PC-9 (cell line): ENCODE data around the gene SYT7. TPM values are rescaled to one million over a fixed set of nuclear protein-coding genes. Genes with fewer than 3 reads are reported as not detected.

ENCODE experiments used
- BruUV-seq: library from RNA; stranded (reverse); fragments of 400-500 nt; replicated peaks from 2 replicates; lab custom pipeline; 2021; lab: Mats Ljungman, UMichigan
- CTCF ChIA-PET: fragments of 300-600 bp; sonication (Branson Sonifier 250); formaldehyde crosslinking; loops from one replicate; lab custom pipeline; 2022; ENCODE audit warnings: antibody characterized with exemption; lab: Charles Lee
- POLR2A ChIA-PET: fragments of 300-600 bp; sonication (Branson Sonifier 250); formaldehyde crosslinking; loops from one replicate; lab custom pipeline; 2022; ENCODE audit warnings: antibody characterized with exemption; ENCODE audit not compliant: unreplicated experiment; lab: Charles Lee
- DNase-seq, 2 experiments: peaks; one replicate each; pipeline versions ENCODE4 v3.0.0 to v3.0.0-alpha.2; 2015 to 2022; ENCODE audit warnings: mixed read lengths in 1 of 2
- H2AFZ ChIP-seq: fragments of 200-600 bp; sonication (generic); 2 replicates; pipeline ENCODE4 v1.8.1; 2017; ENCODE audit warnings: antibody characterized with exemption
- H3F3A ChIP-seq: fragments of 200-600 bp; sonication (generic); 2 replicates; pipeline ENCODE4 v1.8.1; 2017; ENCODE audit warnings: antibody characterized with exemption, mild to moderate bottlenecking, low read depth; ENCODE audit not compliant: insufficient read depth
- H3K27ac ChIP-seq: fragments of 200-600 bp; sonication (generic); 2 replicates; pipeline ENCODE4 v1.6.1; 2016; ENCODE audit warnings: mixed run types
- H3K27me3 ChIP-seq: fragments of 200-600 bp; sonication (generic); 2 replicates; pipeline ENCODE4 v1.6.1; 2016; ENCODE audit warnings: low read depth, mixed run types; ENCODE audit not compliant: insufficient read depth
- H3K36me3 ChIP-seq: fragments of 200-600 bp; sonication (generic); 2 replicates; pipeline ENCODE4 v1.6.1; 2016; ENCODE audit warnings: low read depth, mixed run types
- H3K4me1 ChIP-seq: fragments of 200-600 bp; sonication (generic); replicated peaks from 2 replicates; pipeline ENCODE4 v1.6.1; 2016; ENCODE audit warnings: mixed run types; ENCODE audit not compliant: insufficient read depth
- H3K4me2 ChIP-seq: fragments of 200-600 bp; sonication (generic); 2 replicates; pipeline ENCODE4 v1.6.1; 2017; ENCODE audit warnings: mixed run types
- H3K4me3 ChIP-seq: fragments of 200-600 bp; sonication (generic); 2 replicates; pipeline ENCODE4 v1.6.1; 2016; ENCODE audit warnings: mixed run types
- H3K79me2 ChIP-seq: fragments of 200-600 bp; sonication (generic); 2 replicates; pipeline ENCODE4 v1.6.1; 2017; ENCODE audit warnings: low read depth, mixed run types
- H3K9me2 ChIP-seq: fragments of 200-600 bp; sonication (generic); 2 replicates; pipeline ENCODE4 v1.8.1; 2017; ENCODE audit warnings: mild to moderate bottlenecking; ENCODE audit not compliant: insufficient read depth
- H3K9me3 ChIP-seq: fragments of 200-600 bp; sonication (generic); 2 replicates; pipeline ENCODE4 v1.8.1; 2016; ENCODE audit warnings: low read depth; ENCODE audit not compliant: insufficient read depth
- H4K20me1 ChIP-seq: fragments of 200-600 bp; sonication (generic); 2 replicates; pipeline ENCODE4 v1.8.1; 2017; ENCODE audit not compliant: insufficient read depth
- EZH2 ChIP-seq: fragments of 200-600 bp; sonication (generic); IDR thresholded peaks from 2 replicates; pipeline ENCODE4 v1.8.0; 2017; ENCODE audit warnings: antibody characterized with exemption, low read depth
- intact Hi-C: fragments of 100-400 bp; cut with micrococcal nuclease; formaldehyde crosslinking; loops from one replicate; pipeline ENCODE4 v1.10.0; 2022; ENCODE audit not compliant: unreplicated experiment
- total RNA-seq: library from RNA; stranded (reverse); gene quantifications from 2 replicates; pipeline ENCODE4 v1.2.3, GENCODE V29; 2021
- TF ChIP-seq, protein P1 (sequence below): fragments of 200-600 bp; sonication (generic); conservative IDR thresholded peaks from 2 replicates; pipeline ENCODE4 v1.6.1; 2017; ENCODE audit warnings: mixed run types, antibody characterized with exemption, mild to moderate bottlenecking, moderate library complexity

Gene SYT7
- total RNA-seq, 1 experiment from 2014 or later = 4.0 TPM

- no peaks in the 10 kb centered on the region for H3K9me2 ChIP-seq
- BruUV-seq = no TSS peak
- no peaks in the 10 kb centered on the region for H3K9me3 ChIP-seq
- TF ChIP-seq, protein P1, sequence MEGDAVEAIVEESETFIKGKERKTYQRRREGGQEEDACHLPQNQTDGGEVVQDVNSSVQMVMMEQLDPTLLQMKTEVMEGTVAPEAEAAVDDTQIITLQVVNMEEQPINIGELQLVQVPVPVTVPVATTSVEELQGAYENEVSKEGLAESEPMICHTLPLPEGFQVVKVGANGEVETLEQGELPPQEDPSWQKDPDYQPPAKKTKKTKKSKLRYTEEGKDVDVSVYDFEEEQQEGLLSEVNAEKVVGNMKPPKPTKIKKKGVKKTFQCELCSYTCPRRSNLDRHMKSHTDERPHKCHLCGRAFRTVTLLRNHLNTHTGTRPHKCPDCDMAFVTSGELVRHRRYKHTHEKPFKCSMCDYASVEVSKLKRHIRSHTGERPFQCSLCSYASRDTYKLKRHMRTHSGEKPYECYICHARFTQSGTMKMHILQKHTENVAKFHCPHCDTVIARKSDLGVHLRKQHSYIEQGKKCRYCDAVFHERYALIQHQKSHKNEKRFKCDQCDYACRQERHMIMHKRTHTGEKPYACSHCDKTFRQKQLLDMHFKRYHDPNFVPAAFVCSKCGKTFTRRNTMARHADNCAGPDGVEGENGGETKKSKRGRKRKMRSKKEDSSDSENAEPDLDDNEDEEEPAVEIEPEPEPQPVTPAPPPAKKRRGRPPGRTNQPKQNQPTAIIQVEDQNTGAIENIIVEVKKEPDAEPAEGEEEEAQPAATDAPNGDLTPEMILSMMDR = no peak
- no peak for TF ChIP-seq EZH2
- H3K4me1 ChIP-seq = peaks cover 13% of the 10 kb centered on the region
- no peaks in the 10 kb centered on the region for H4K20me1 ChIP-seq
- intact Hi-C loops = no loop called here
- H3K4me3 ChIP-seq = no peak overlapping the region
- ChIA-PET CTCF (no interaction called here), POLR2A (interaction anchor here (0.6 kb wide), 1 partner anchor 62 kb away, joined by 3 read pairs; no protein-coding TSS in a partner anchor)
- DNase-seq = no peak
- no peak overlapping the region for H3K27ac ChIP-seq
- no peak overlapping the region for H3K4me2 ChIP-seq
- peaks cover 9% of the 10 kb centered on the region for H3F3A ChIP-seq
- H3K36me3 ChIP-seq = no peaks in the 10 kb centered on the region
- no peaks in the 10 kb centered on the region for H3K79me2 ChIP-seq
- no peak overlapping the region for H2AFZ ChIP-seq
- no peaks in the 10 kb centered on the region for H3K27me3 ChIP-seq
These were observed 86.4 kb downstream of the SYT7 start for GRCh38 chr11:61494381-61494961.

- no peaks in the 10 kb centered on the region for H3K9me3 ChIP-seq
- H3K4me3 ChIP-seq = no peak overlapping the region
- intact Hi-C loops = no loop called here
- H3K4me2 ChIP-seq = no peak overlapping the region
- H2AFZ ChIP-seq = no peak overlapping the region
- H3K4me1 ChIP-seq = peaks cover 39% of the 10 kb centered on the region
- H3F3A ChIP-seq = peaks cover 32% of the 10 kb centered on the region
- no peaks in the 10 kb centered on the region for H4K20me1 ChIP-seq
- TF ChIP-seq, protein P1 = no peak
- TF ChIP-seq EZH2 = no peak
- no peak for DNase-seq
- no peaks in the 10 kb centered on the region for H3K27me3 ChIP-seq
- no TSS peak for BruUV-seq
- no peaks in the 10 kb centered on the region for H3K9me2 ChIP-seq
- ChIA-PET POLR2A (no interaction called here), CTCF (interaction anchor here (0.6 kb wide), 1 partner anchor 22 kb away, joined by 5 read pairs; no protein-coding TSS in a partner anchor)
- H3K36me3 ChIP-seq = no peaks in the 10 kb centered on the region
- H3K79me2 ChIP-seq = no peaks in the 10 kb centered on the region
- H3K27ac ChIP-seq = no peak overlapping the region
These were observed 89.0 kb downstream of the SYT7 start for GRCh38 chr11:61491736-61492395.

GRCh38 chr11:61489833-61490721 is 90.8 kb downstream of the SYT7 start:
- Histone ChIP-seq H3K9me2 (no peaks in the 10 kb centered on the region), H3K27ac (peak overlapping the region; percentile 88), H2AFZ (no peak overlapping the region), H3K27me3 (no peaks in the 10 kb centered on the region), H3K4me1 (peaks cover 53% of the 10 kb centered on the region), H3K4me3 (no peak overlapping the region), H4K20me1 (no peaks in the 10 kb centered on the region), H3F3A (peaks cover 36% of the 10 kb centered on the region), H3K36me3 (no peaks in the 10 kb centered on the region), H3K79me2 (no peaks in the 10 kb centered on the region), H3K4me2 (peak overlapping the region; percentile 75), H3K9me3 (no peaks in the 10 kb centered on the region)
- no TSS peak for BruUV-seq
- TF ChIP-seq, protein P1 = no peak
- TF ChIP-seq EZH2 = no peak
- CTCF ChIA-PET = interaction anchor here (2.4 kb wide), 1 partner anchor 27 kb away, joined by 9 read pairs; no protein-coding TSS in a partner anchor
- DNase-seq = peak in 1 of 2 experiments; percentile 75
- intact Hi-C loops = loop anchor here (5.0 kb wide), 1 partner anchor 242 kb away; no protein-coding TSS in a partner anchor
- POLR2A ChIA-PET = interaction anchor here (0.5 to 1.5 kb wide), 2 partner anchors 12 to 20 kb away, joined by 3 to 6 read pairs; no protein-coding TSS in a partner anchor
